Stimulated activated naive B cell treated with anti-CD40 and anti-IgM and Interleukin-4, amounts not matched to agents 10 μg/mL and 1 μg/mL and 100 μg/mL, for 72 hours (primary cell): ENCODE data around the gene RBM39.
A peak's percentile ranks its signal among the peaks of the same experiment; 100 is the strongest.
"Not testable (repeated sequence)": the region's sequence is repeated elsewhere in the genome, so short reads cannot be mapped to it uniquely, and the experiment has no call there.

Experiments used
- ATAC-seq, 2 donors: fragments of 150-1000 bp; cut with Tn5 transposase; replicated peaks; 2 replicates each; pipeline ENCODE4 v1.10.0; 2021; ENCODE audit warnings: moderate library complexity in 1 of 2
- DNase-seq: peaks from one replicate; pipeline ENCODE4 v3.0.0; 2021
- H3K27ac Mint-ChIP-seq: one replicate; pipeline ENCODE4 v1.8.0; 2022; ENCODE audit warnings: mild to moderate bottlenecking, mixed read lengths
- H3K27me3 Mint-ChIP-seq, 2 donors: one replicate each; pipeline ENCODE4 v1.8.0; 2022; ENCODE audit warnings: mixed read lengths in 2 of 2
- H3K36me3 Mint-ChIP-seq, 2 donors: one replicate each; pipeline ENCODE4 v1.8.0; 2022; ENCODE audit warnings: mixed read lengths in 2 of 2, mild to moderate bottlenecking in 1 of 2
- H3K4me1 Mint-ChIP-seq, 2 donors: one replicate each; pipeline ENCODE4 v1.8.0; 2022; ENCODE audit warnings: mixed read lengths in 2 of 2, mild to moderate bottlenecking in 1 of 2
- H3K4me3 Mint-ChIP-seq, 2 donors: one replicate each; pipeline ENCODE4 v1.8.0; 2022; ENCODE audit warnings: mild to moderate bottlenecking in 2 of 2, mixed read lengths in 2 of 2, moderate library complexity in 1 of 2
- H3K9me3 Mint-ChIP-seq, 2 donors: one replicate each; pipeline ENCODE4 v1.8.0; 2022; ENCODE audit warnings: mixed read lengths in 2 of 2, mild to moderate bottlenecking in 1 of 2

The RBM39 gene

GRCh38 chr20:35768731-35769664 is 26.9 kb upstream of the RBM39 start:
- no peak overlapping the region for H3K4me3 Mint-ChIP-seq
- DNase-seq (peak; percentile 18), ATAC-seq (no peak)
- peak overlapping the region; percentile 100 for H3K27ac Mint-ChIP-seq
- peaks cover 31 to 44% of the 10 kb centered on the region in 2 donors for H3K4me1 Mint-ChIP-seq
- peaks cover 4 to 20% of the 10 kb centered on the region in 2 donors for H3K36me3 Mint-ChIP-seq
- no peaks in the 10 kb centered on the region for H3K27me3 Mint-ChIP-seq
- peaks cover 4 to 6% of the 10 kb centered on the region in 2 donors for H3K9me3 Mint-ChIP-seq

GRCh38 chr20:35767683-35768481 is 25.8 kb upstream of the RBM39 start:
- peak; percentile 62 for DNase-seq
- peaks cover 23 to 33% of the 10 kb centered on the region in 2 donors for H3K4me1 Mint-ChIP-seq
- H3K4me3 Mint-ChIP-seq: peak overlapping the region; percentile 86 to 89
- H3K36me3 Mint-ChIP-seq: peaks cover 0 to 10% of the 10 kb centered on the region in 2 donors
- H3K27ac Mint-ChIP-seq: peak overlapping the region; percentile 100
- no peaks in the 10 kb centered on the region for H3K27me3 Mint-ChIP-seq
- peaks cover 4 to 6% of the 10 kb centered on the region in 2 donors for H3K9me3 Mint-ChIP-seq
- ATAC-seq: peak; percentile 45 to 49

GRCh38 chr20:35766843-35767242 is 24.8 kb upstream of the RBM39 start:
- ATAC-seq (no peak), DNase-seq (no peak)
- Mint-ChIP-seq H3K36me3 (peaks cover 0 to 7% of the 10 kb centered on the region in 2 donors), H3K27ac (no peak overlapping the region), H3K4me1 (peaks cover 23 to 29% of the 10 kb centered on the region in 2 donors), H3K4me3 (no peak overlapping the region), H3K27me3 (no peaks in the 10 kb centered on the region), H3K9me3 (peaks cover 4 to 6% of the 10 kb centered on the region in 2 donors)

- H3K4me1 Mint-ChIP-seq: peaks cover 16 to 22% of the 10 kb centered on the region in 2 donors
- not testable (repeated sequence) for H3K36me3 Mint-ChIP-seq, H3K4me3 Mint-ChIP-seq, H3K9me3 Mint-ChIP-seq, H3K27ac Mint-ChIP-seq, DNase-seq, ATAC-seq, H3K27me3 Mint-ChIP-seq
These were observed 22.9 kb upstream of the RBM39 start for GRCh38 chr20:35764936-35765335.

- Mint-ChIP-seq H3K9me3 (no peaks in the 10 kb centered on the region), H3K4me3 (no peak overlapping the region), H3K4me1 (peaks cover 1 to 3% of the 10 kb centered on the region in 2 donors), H3K27ac (no peak overlapping the region), H3K27me3 (no peaks in the 10 kb centered on the region), H3K36me3 (no peaks in the 10 kb centered on the region)
- DNase-seq (no peak), ATAC-seq (no peak)
These were observed 20.4 kb upstream of the RBM39 start for GRCh38 chr20:35762461-35762860.

- H3K27ac Mint-ChIP-seq, H3K36me3 Mint-ChIP-seq, ATAC-seq, H3K9me3 Mint-ChIP-seq, H3K4me1 Mint-ChIP-seq, H3K4me3 Mint-ChIP-seq, DNase-seq, H3K27me3 Mint-ChIP-seq: not testable (repeated sequence)
These were observed 19.5 kb upstream of the RBM39 start for GRCh38 chr20:35761548-35761947.

GRCh38 chr20:35757098-35757705 is 15.1 kb upstream of the RBM39 start:
- H3K27me3 Mint-ChIP-seq: no peaks in the 10 kb centered on the region
- peaks cover 5% of the 10 kb centered on the region in 2 donors for H3K4me1 Mint-ChIP-seq
- H3K36me3 Mint-ChIP-seq: no peaks in the 10 kb centered on the region
- peak; percentile 39 to 48 for ATAC-seq
- no peak overlapping the region for H3K4me3 Mint-ChIP-seq
- H3K9me3 Mint-ChIP-seq: no peaks in the 10 kb centered on the region
- no peak overlapping the region for H3K27ac Mint-ChIP-seq
- DNase-seq: no peak

- DNase-seq (no peak), ATAC-seq (no peak)
- peaks cover 5% of the 10 kb centered on the region in 2 donors for H3K4me1 Mint-ChIP-seq
- no peaks in the 10 kb centered on the region for H3K36me3 Mint-ChIP-seq
- no peak overlapping the region for H3K4me3 Mint-ChIP-seq
- no peak overlapping the region for H3K27ac Mint-ChIP-seq
- H3K27me3 Mint-ChIP-seq: no peaks in the 10 kb centered on the region
- H3K9me3 Mint-ChIP-seq: no peaks in the 10 kb centered on the region
These were observed 14.3 kb upstream of the RBM39 start for GRCh38 chr20:35756404-35756803.

GRCh38 chr20:35750611-35751010 is 8.6 kb upstream of the RBM39 start:
- DNase-seq (no peak), ATAC-seq (no peak)
- Mint-ChIP-seq H3K4me3 (no peak overlapping the region), H3K9me3 (no peaks in the 10 kb centered on the region), H3K36me3 (no peaks in the 10 kb centered on the region), H3K4me1 (no peaks in the 10 kb centered on the region), H3K27ac (no peak overlapping the region), H3K27me3 (no peaks in the 10 kb centered on the region)

- not testable (repeated sequence) for H3K27me3 Mint-ChIP-seq, DNase-seq, ATAC-seq, H3K9me3 Mint-ChIP-seq
- Mint-ChIP-seq H3K4me3 (peak overlapping the region; percentile 88 to 96), H3K36me3 (peaks cover 21 to 26% of the 10 kb centered on the region in 2 donors), H3K27ac (peak overlapping the region; percentile 99), H3K4me1 (peaks cover 8 to 27% of the 10 kb centered on the region in 2 donors)
These were observed 2.4 kb upstream of the RBM39 start for GRCh38 chr20:35744492-35744841.

- Mint-ChIP-seq H3K27me3 (no peaks in the 10 kb centered on the region), H3K4me1 (peaks cover 11 to 32% of the 10 kb centered on the region in 2 donors), H3K27ac (peak overlapping the region; percentile 99), H3K4me3 (peak overlapping the region; percentile 88 to 96), H3K9me3 (no peaks in the 10 kb centered on the region), H3K36me3 (peaks cover 24 to 29% of the 10 kb centered on the region in 2 donors)
- ATAC-seq: no peak
- no peak for DNase-seq
These were observed 1.8 kb upstream of the RBM39 start for GRCh38 chr20:35743693-35744491.

- ATAC-seq (peak; percentile 37 to 45), DNase-seq (peak; percentile 8)
- Mint-ChIP-seq H3K27ac (peak overlapping the region; percentile 99), H3K27me3 (no peaks in the 10 kb centered on the region), H3K36me3 (peaks cover 31 to 38% of the 10 kb centered on the region in 2 donors), H3K4me1 (peaks cover 13 to 40% of the 10 kb centered on the region in 2 donors), H3K9me3 (no peaks in the 10 kb centered on the region), H3K4me3 (peak overlapping the region; percentile 88 to 96)
These were observed 872 bp upstream of the RBM39 start for GRCh38 chr20:35742741-35743523.
